Stimulated activated CD4-positive, alpha-beta T cell treated with anti-CD3 and anti-CD28 coated beads, Interleukin-4, amount 100 ng/mL, for 24 hours (primary cell): ENCODE results near the gene MIDN.
A peak's percentile ranks its signal among the peaks of the same experiment; 100 is the strongest.

Experiments
- DNase-seq: peaks from one replicate; pipeline ENCODE4 v3.0.0-alpha.2; 2020

The MIDN gene

GRCh38 chr19:1247748-1248138 lies 640 bp upstream of the MIDN start:
- DNase-seq: no peak

- peak; percentile 81 for DNase-seq
Measured at GRCh38 chr19:1248786-1249297, 459 bp downstream of the MIDN start.

GRCh38 chr19:1249298-1249989 lies 1.1 kb downstream of the MIDN start:
- DNase-seq: peak; percentile 92

GRCh38 chr19:1249990-1250436 lies 1.6 kb downstream of the MIDN start:
- no peak for DNase-seq

GRCh38 chr19:1250437-1251260 lies 2.3 kb downstream of the MIDN start:
- DNase-seq: no peak

GRCh38 chr19:1251330-1252220 lies 3.2 kb downstream of the MIDN start:
- peak; percentile 65 for DNase-seq

GRCh38 chr19:1252221-1252820 lies 3.9 kb downstream of the MIDN start:
- peak; percentile 59 for DNase-seq

GRCh38 chr19:1252821-1253513 lies 4.6 kb downstream of the MIDN start:
- DNase-seq: peak; percentile 76

GRCh38 chr19:1253514-1254080 lies 5.2 kb downstream of the MIDN start:
- no peak for DNase-seq

- DNase-seq: no peak
Measured at GRCh38 chr19:1254081-1254527, 5.7 kb downstream of the MIDN start.

- DNase-seq: no peak
Measured at GRCh38 chr19:1254530-1255185, 6.3 kb downstream of the MIDN start.

- DNase-seq: no peak
Measured at GRCh38 chr19:1255186-1256161, 7.1 kb downstream of the MIDN start.

- DNase-seq: no peak
Measured at GRCh38 chr19:1256646-1257474, 8.5 kb downstream of the MIDN start.

- no peak for DNase-seq
Measured at GRCh38 chr19:1257475-1258162, 9.2 kb downstream of the MIDN start.

GRCh38 chr19:1258163-1258492 lies 9.7 kb downstream of the MIDN start:
- no peak for DNase-seq

GRCh38 chr19:1258707-1259205 lies 10.4 kb downstream of the MIDN start:
- DNase-seq: no peak

- DNase-seq: peak; percentile 68
Measured at GRCh38 chr19:1259206-1259875, 11.0 kb downstream of the MIDN start.
